Calu3 (cell line): ENCODE measurements around the gene GPR31. TPM values are rescaled to one million over a fixed set of nuclear protein-coding genes. Genes with fewer than 3 reads are reported as not detected.

Source experiments
- BruUV-seq: library from RNA; stranded (reverse); fragments of 400-500 nt; replicated peaks from 2 replicates; lab custom pipeline; 2021; lab: Mats Ljungman, UMichigan
- CTCF ChIA-PET: fragments of 300-600 bp; sonication (Branson Sonifier 250); formaldehyde crosslinking; loops from one replicate; lab custom pipeline; 2022; ENCODE audit warnings: antibody characterized with exemption; lab: Charles Lee
- DNase-seq: peaks from one replicate; pipeline ENCODE4 v3.0.0; 2022
- H3K27ac Mint-ChIP-seq: one replicate; pipeline ENCODE4 v1.8.0; 2022; ENCODE audit warnings: mixed read lengths; ENCODE audit not compliant: unreplicated experiment
- H3K27me3 Mint-ChIP-seq: one replicate; pipeline ENCODE4 v1.8.0; 2022; ENCODE audit warnings: mixed read lengths; ENCODE audit not compliant: unreplicated experiment
- H3K36me3 Mint-ChIP-seq: one replicate; pipeline ENCODE4 v1.8.0; 2022; ENCODE audit warnings: mild to moderate bottlenecking, moderate library complexity, mixed read lengths; ENCODE audit not compliant: insufficient read depth, unreplicated experiment
- H3K4me1 Mint-ChIP-seq: one replicate; pipeline ENCODE4 v1.8.0; 2022; ENCODE audit warnings: mild to moderate bottlenecking, low read depth, mixed read lengths; ENCODE audit not compliant: unreplicated experiment
- H3K4me3 Mint-ChIP-seq: one replicate; pipeline ENCODE4 v1.8.0; 2022; ENCODE audit warnings: mild to moderate bottlenecking, low read depth, moderate library complexity, mixed read lengths; ENCODE audit not compliant: unreplicated experiment
- H3K9me3 Mint-ChIP-seq: one replicate; pipeline ENCODE4 v1.8.0; 2022; ENCODE audit warnings: low read depth, mixed read lengths; ENCODE audit not compliant: unreplicated experiment
- CTCF ChIP-seq: fragments of 200-600 bp; IDR thresholded peaks from one replicate; pipeline ENCODE4 v1.8.0; 2022; ENCODE audit warnings: antibody characterized with exemption; ENCODE audit not compliant: unreplicated experiment
- intact Hi-C: fragments of 100-400 bp; cut with micrococcal nuclease; formaldehyde crosslinking; loops from one replicate; pipeline ENCODE4 v1.10.0; 2022; ENCODE audit not compliant: unreplicated experiment
- total RNA-seq: library from RNA; stranded (reverse); gene quantifications from 2 replicates; pipeline ENCODE4 v1.2.3, GENCODE V29; 2022

GPR31 gene
- total RNA-seq, 1 experiment from 2014 or later = not detected

- intact Hi-C loops = no loop called here
- no peak overlapping the region for H3K4me3 Mint-ChIP-seq
Observed at GRCh38 chr6:167153521-167153959, 4.2 kb downstream of the GPR31 start.

GRCh38 chr6:167152862-167153261 is 4.9 kb downstream of the GPR31 start:
- no peak for TF ChIP-seq CTCF
- H3K9me3 Mint-ChIP-seq = no peaks in the 10 kb centered on the region
- BruUV-seq = no TSS peak
- H3K4me1 Mint-ChIP-seq = no peaks in the 10 kb centered on the region
- peaks cover 84% of the 10 kb centered on the region for H3K27me3 Mint-ChIP-seq
- intact Hi-C loops = no loop called here
- no peak for DNase-seq
- no peak overlapping the region for H3K4me3 Mint-ChIP-seq
- CTCF ChIA-PET = interaction anchor here (0.5 to 0.9 kb wide), 2 partner anchors 58 to 378 kb away, joined by 3 to 4 read pairs; no protein-coding TSS in a partner anchor
- H3K36me3 Mint-ChIP-seq = no peaks in the 10 kb centered on the region
- no peak overlapping the region for H3K27ac Mint-ChIP-seq

More at GRCh38 chr6:167153521-167153959, 4.2 kb downstream of the GPR31 start:
- DNase-seq = no peak
- Mint-ChIP-seq H3K27ac (no peak overlapping the region), H3K4me1 (no peaks in the 10 kb centered on the region), H3K9me3 (no peaks in the 10 kb centered on the region), H3K36me3 (no peaks in the 10 kb centered on the region), H3K27me3 (peaks cover 88% of the 10 kb centered on the region)
- BruUV-seq = no TSS peak
- TF ChIP-seq CTCF = no peak
- CTCF ChIA-PET = interaction anchor here (0.9 kb wide), 1 partner anchor 378 kb away, joined by 4 read pairs; no protein-coding TSS in a partner anchor

GRCh38 chr6:167151648-167152047 is 6.1 kb downstream of the GPR31 start:
- Mint-ChIP-seq H3K9me3 (no peaks in the 10 kb centered on the region), H3K4me3 (no peak overlapping the region), H3K27me3 (peaks cover 85% of the 10 kb centered on the region), H3K36me3 (no peaks in the 10 kb centered on the region), H3K27ac (no peak overlapping the region), H3K4me1 (no peaks in the 10 kb centered on the region)
- intact Hi-C loops = no loop called here
- DNase-seq = no peak
- CTCF ChIA-PET = no interaction called here
- BruUV-seq = no TSS peak
- no peak for TF ChIP-seq CTCF

GRCh38 chr6:167150941-167151549 is 6.7 kb downstream of the GPR31 start:
- intact Hi-C loops = no loop called here
- no peaks in the 10 kb centered on the region for H3K36me3 Mint-ChIP-seq

More at GRCh38 chr6:167150941-167151549, 6.7 kb downstream of the GPR31 start:
- no peak for DNase-seq
- H3K27ac Mint-ChIP-seq = no peak overlapping the region
- H3K4me1 Mint-ChIP-seq = no peaks in the 10 kb centered on the region
- H3K27me3 Mint-ChIP-seq = peaks cover 85% of the 10 kb centered on the region
- CTCF ChIA-PET = no interaction called here
- BruUV-seq = no TSS peak
- H3K9me3 Mint-ChIP-seq = no peaks in the 10 kb centered on the region
- no peak for TF ChIP-seq CTCF
- H3K4me3 Mint-ChIP-seq = no peak overlapping the region
